H1 (cell line): Measurements from ENCODE around the gene SMIM9. TPM values are rescaled to one million over a fixed set of nuclear protein-coding genes. Genes with fewer than 3 reads are reported as not detected.

Source experiments
- BCL11A ChIP-seq, 2 experiments: IDR thresholded peaks; one replicate each; pipeline ENCODE4 v1.6.1; 2011; ENCODE audit warnings: low read depth in 2 of 2, low read length in 2 of 2, mild to moderate bottlenecking in 2 of 2
- CHD7 ChIP-seq: fragments of 300-600 bp; sonication (generic); IDR thresholded peaks from 2 replicates; pipeline ENCODE4 v1.7.1; 2012; ENCODE audit warnings: low read length, moderate library complexity, mild to moderate bottlenecking, inconsistent platforms; ENCODE audit not compliant: insufficient replicate concordance
- PHF8 ChIP-seq: fragments of 200-600 bp; sonication (generic); conservative IDR thresholded peaks from 2 replicates; pipeline ENCODE4 v1.7.1; 2012; ENCODE audit warnings: low read depth, mild to moderate bottlenecking, inconsistent platforms, low read length, moderate library complexity
- RAD21 ChIP-seq, 2 experiments: IDR thresholded peaks in 1 of 2; conservative IDR thresholded peaks in 1 of 2; 2 replicates each; pipeline ENCODE4 v1.6.1; 2011; ENCODE audit warnings: low read depth in 2 of 2, low read length in 2 of 2, improper control_type of control experiment in 1 of 2, inconsistent platforms in 1 of 2, mild to moderate bottlenecking in 1 of 2, moderate library complexity in 1 of 2
- SP1 ChIP-seq: IDR thresholded peaks from 2 replicates; pipeline ENCODE4 v1.6.1; 2011; ENCODE audit warnings: low read depth, low read length
- SP4 ChIP-seq: IDR thresholded peaks from 2 replicates; pipeline ENCODE4 v1.6.1; 2012; ENCODE audit warnings: low read length, inconsistent platforms
- TAF1 ChIP-seq: IDR thresholded peaks from 2 replicates; pipeline ENCODE4 v1.6.1; 2011; ENCODE audit warnings: mild to moderate bottlenecking, low read depth, low read length
- TAF7 ChIP-seq: optimal IDR thresholded peaks from 2 replicates; pipeline ENCODE3; 2011; ENCODE audit warnings: low read depth, mild to moderate bottlenecking, inconsistent platforms, low read length, moderate library complexity, borderline replicate concordance
- polyA plus RNA-seq, 7 experiments: library from polyadenylated mRNA; depleted of rRNA in 3 of 7; stranded (reverse) in 5 of 7; unstranded in 2 of 7; fragments of >200 nt in 5 of 7; fragments of 200-250 nt in 2 of 7; gene quantifications; 1 replicate in 5 of 7; 2 replicates in 1 of 7; 4 replicates in 1 of 7; pipeline versions ENCODE4 v1.2.1 to v1.2.3, GENCODE V29; 2011 to 2013; ENCODE audit warnings: missing spikeins in 2 of 7, mixed read lengths in 2 of 7
- total RNA-seq: library from RNA; stranded (reverse); fragmentation: NEBNext Ultra II Directional; extraction: Animal tissue kit (Norgen Biotek cat#: 25700); gene quantifications from 2 replicates; pipeline ENCODE4 v1.2.1, GENCODE V29; 2021
- TF ChIP-seq, protein P1 (sequence below), 3 experiments: IDR thresholded peaks; 1 replicate in 2 of 3; 2 replicates in 1 of 3; pipeline versions ENCODE4 v1.5.1 to v1.6.1; 2011; ENCODE audit warnings: low read length in 3 of 3, mild to moderate bottlenecking in 3 of 3, inconsistent platforms in 2 of 3, low read depth in 1 of 3, moderate library complexity in 1 of 3; ENCODE audit not compliant: insufficient read depth in 1 of 3; ENCODE audit errors: control extremely low read depth in 1 of 3

The SMIM9 gene
- total and polyA plus RNA-seq, 2 of the 8 experiments (the other 6 are each of a cell fraction or from before 2014, with no cell fraction given), result not detected

DNA sequence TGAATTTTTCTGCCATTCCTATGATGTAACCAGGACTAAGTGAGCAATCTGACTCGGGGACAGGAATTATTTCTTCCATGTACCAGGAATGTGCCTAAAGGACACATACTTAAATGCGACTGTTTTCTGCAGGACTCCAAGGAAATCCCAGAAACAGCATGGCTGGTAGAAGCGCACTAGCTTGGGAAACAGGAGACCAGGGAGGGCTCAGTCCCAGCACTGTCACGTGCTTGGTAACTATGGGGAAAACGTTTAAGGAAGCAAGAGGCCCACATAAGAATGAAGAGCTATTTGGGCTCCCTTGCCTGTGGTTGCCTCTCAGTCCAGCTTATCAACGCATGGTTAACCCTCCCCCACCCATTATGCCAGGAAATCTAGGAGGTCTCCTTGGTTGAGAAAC is 48.7 kb downstream of the SMIM9 start (continued):
- TF ChIP-seq CHD7, result no peak
- no peak for TF ChIP-seq SP1
- TF ChIP-seq PHF8, result no peak
- TF ChIP-seq, protein P1, sequence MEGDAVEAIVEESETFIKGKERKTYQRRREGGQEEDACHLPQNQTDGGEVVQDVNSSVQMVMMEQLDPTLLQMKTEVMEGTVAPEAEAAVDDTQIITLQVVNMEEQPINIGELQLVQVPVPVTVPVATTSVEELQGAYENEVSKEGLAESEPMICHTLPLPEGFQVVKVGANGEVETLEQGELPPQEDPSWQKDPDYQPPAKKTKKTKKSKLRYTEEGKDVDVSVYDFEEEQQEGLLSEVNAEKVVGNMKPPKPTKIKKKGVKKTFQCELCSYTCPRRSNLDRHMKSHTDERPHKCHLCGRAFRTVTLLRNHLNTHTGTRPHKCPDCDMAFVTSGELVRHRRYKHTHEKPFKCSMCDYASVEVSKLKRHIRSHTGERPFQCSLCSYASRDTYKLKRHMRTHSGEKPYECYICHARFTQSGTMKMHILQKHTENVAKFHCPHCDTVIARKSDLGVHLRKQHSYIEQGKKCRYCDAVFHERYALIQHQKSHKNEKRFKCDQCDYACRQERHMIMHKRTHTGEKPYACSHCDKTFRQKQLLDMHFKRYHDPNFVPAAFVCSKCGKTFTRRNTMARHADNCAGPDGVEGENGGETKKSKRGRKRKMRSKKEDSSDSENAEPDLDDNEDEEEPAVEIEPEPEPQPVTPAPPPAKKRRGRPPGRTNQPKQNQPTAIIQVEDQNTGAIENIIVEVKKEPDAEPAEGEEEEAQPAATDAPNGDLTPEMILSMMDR (IDR thresholded peaks at IDR 0.05; ENCODE audit: control extremely low read depth in 1 of 3, insufficient read depth in 1 of 3, low read depth in 1 of 3, low read length in 3 of 3), result no peak
- no peak for TF ChIP-seq SP4
- TF ChIP-seq TAF1, result no peak
- no peak for TF ChIP-seq RAD21 (IDR thresholded peaks at IDR 0.05 in 1 of 2, conservative IDR thresholded peaks at IDR 0.05 in 1 of 2; ENCODE audit: low read depth in 2 of 2, low read length in 2 of 2)
- no peak for TF ChIP-seq TAF7
- no peak for TF ChIP-seq BCL11A (IDR thresholded peaks at IDR 0.05; ENCODE audit: low read depth in 2 of 2, low read length in 2 of 2)
